Endothelial cell of umbilical vein (primary cell): ENCODE results near the gene PPP1R13B. TPM values are rescaled to one million over a fixed set of nuclear protein-coding genes. Genes with fewer than 3 reads are reported as not detected.
A peak's percentile ranks its signal among the peaks of the same experiment; 100 is the strongest.

ENCODE experiments used
- BruUV-seq: library from RNA; stranded (reverse); fragments of 400-500 nt; replicated peaks from 2 replicates; lab custom pipeline; 2021; lab: Mats Ljungman, UMichigan
- CTCF ChIA-PET: fragments of 300-600, 350-600 bp; sonication (Branson Sonifier 250); formaldehyde crosslinking; loops from one replicate; lab custom pipeline; 2021; ENCODE audit warnings: antibody characterized with exemption, inconsistent platforms; lab: Charles Lee
- POLR2A ChIA-PET: fragments of 300-600, 350-600 bp; sonication (Branson Sonifier 250); formaldehyde crosslinking; loops from one replicate; lab custom pipeline; 2021; ENCODE audit warnings: antibody characterized with exemption, inconsistent platforms; lab: Charles Lee
- DNase-seq: peaks from one replicate; pipeline ENCODE4 v3.0.0-alpha.2; 2011; ENCODE audit warnings: low read depth, low spot score
- FAIRE-seq: peaks from 2 replicates; lab custom pipeline; 2011; peaks lifted over from hg19 to GRCh38; lab: Jason Lieb, UNC
- H2AFZ ChIP-seq: 2 replicates; pipeline ENCODE4 v1.6.0; 2012; ENCODE audit warnings: low read depth, low read length, control low read depth, inconsistent platforms
- H3K27ac ChIP-seq: 2 replicates; pipeline ENCODE4 v1.5.1; 2011; ENCODE audit warnings: low read depth, mild to moderate bottlenecking, control low read depth, low read length, moderate library complexity; ENCODE audit not compliant: insufficient read depth
- H3K27me3 ChIP-seq, 2 experiments: 2 replicates each; pipeline versions ENCODE4 v1.6.0 to v1.6.1; 2011; ENCODE audit warnings: low read length in 2 of 2, mixed read lengths in 1 of 2; ENCODE audit not compliant: control insufficient read depth in 2 of 2, insufficient read depth in 2 of 2
- H3K36me3 ChIP-seq, 2 experiments: 2 replicates in 1 of 2; 3 replicates in 1 of 2; pipeline ENCODE4 v1.5.1; 2011; ENCODE audit warnings: low read length in 2 of 2, mild to moderate bottlenecking in 1 of 2, moderate library complexity in 1 of 2; ENCODE audit not compliant: control insufficient read depth in 2 of 2, insufficient read depth in 2 of 2; ENCODE audit errors: extremely low read depth in 1 of 2
- H3K4me1 ChIP-seq: 3 replicates; pipeline ENCODE4 v1.5.1; 2011; ENCODE audit warnings: mild to moderate bottlenecking, low read length; ENCODE audit not compliant: control insufficient read depth, insufficient read depth; ENCODE audit errors: extremely low read depth
- H3K4me2 ChIP-seq: 2 replicates; pipeline ENCODE4 v1.6.1; 2011; ENCODE audit warnings: low read length, control low read depth, mixed read lengths; ENCODE audit not compliant: insufficient read depth
- H3K4me3 ChIP-seq, 3 experiments: fragments of 200-600 bp in 1 of 3; sonication (generic), shearing (Covaris generic) in 1 of 3; replicated peaks in 1 of 3; 2 replicates each; pipeline ENCODE4 v1.5.1; 2011 to 2016; ENCODE audit warnings: control low read depth in 3 of 3, low read length in 3 of 3, mild to moderate bottlenecking in 2 of 3, inconsistent platforms in 1 of 3, low read depth in 1 of 3, moderate library complexity in 1 of 3; ENCODE audit not compliant: insufficient read depth in 1 of 3
- H3K79me2 ChIP-seq: 2 replicates; pipeline ENCODE4 v1.6.0; 2012; ENCODE audit warnings: low read length, inconsistent platforms; ENCODE audit not compliant: control insufficient read depth, insufficient read depth
- H3K9ac ChIP-seq: replicated peaks from 2 replicates; pipeline ENCODE3; 2011; ENCODE audit warnings: low read length, control low read depth; ENCODE audit not compliant: insufficient read depth; ENCODE audit errors: extremely low read depth
- H3K9me1 ChIP-seq: replicated peaks from 3 replicates; pipeline ENCODE4 v1.6.0; 2011; ENCODE audit warnings: mild to moderate bottlenecking, low read length; ENCODE audit not compliant: control insufficient read depth, insufficient read depth; ENCODE audit errors: extremely low read depth
- H3K9me3 ChIP-seq: replicated peaks from 2 replicates; pipeline ENCODE4 v1.5.1; 2012; ENCODE audit warnings: low read length, inconsistent platforms; ENCODE audit not compliant: control insufficient read depth, insufficient read depth
- H4K20me1 ChIP-seq: replicated peaks from 2 replicates; pipeline ENCODE3; 2011; ENCODE audit warnings: mild to moderate bottlenecking, low read length; ENCODE audit not compliant: control insufficient read depth, insufficient read depth; ENCODE audit errors: extremely low read depth
- EZH2 ChIP-seq: IDR thresholded peaks from 2 replicates; pipeline ENCODE4 v1.6.1; 2012; ENCODE audit warnings: borderline replicate concordance, low read depth, mild to moderate bottlenecking, moderate library complexity, low read length, inconsistent platforms; ENCODE audit not compliant: severe bottlenecking
- FOS ChIP-seq: IDR thresholded peaks from 2 replicates; pipeline ENCODE4 v1.6.1; 2011; ENCODE audit warnings: mild to moderate bottlenecking, low read length, moderate library complexity, borderline replicate concordance; ENCODE audit not compliant: insufficient read depth
- GATA2 ChIP-seq: IDR thresholded peaks from 2 replicates; pipeline ENCODE4 v1.7.0; 2011; ENCODE audit warnings: low read depth, mild to moderate bottlenecking, moderate library complexity, mixed read lengths, low read length; ENCODE audit not compliant: insufficient read length, insufficient read depth
- JUN ChIP-seq: IDR thresholded peaks from 2 replicates; pipeline ENCODE4 v1.6.1; 2011; ENCODE audit warnings: borderline replicate concordance, low read depth; ENCODE audit not compliant: insufficient read length, insufficient read depth
- MYC ChIP-seq: IDR thresholded peaks from one replicate; pipeline ENCODE4 v1.6.1; 2011; ENCODE audit warnings: mild to moderate bottlenecking, low read depth, low read length
- POLR2A ChIP-seq: IDR thresholded peaks from 2 replicates; pipeline ENCODE4 v1.6.1; 2012; ENCODE audit warnings: low read depth, mild to moderate bottlenecking, control low read depth, low read length
- POLR2AphosphoS5 ChIP-seq: IDR thresholded peaks from 2 replicates; pipeline ENCODE4 v1.6.1; 2012; ENCODE audit warnings: low read depth, mild to moderate bottlenecking, control low read depth, low read length, moderate library complexity; ENCODE audit not compliant: insufficient read depth
- dilution Hi-C: fragments of 300-500 bp; cut with MboI; formaldehyde crosslinking; loops from one replicate; pipeline ENCODE4 v1.15.0; 2019; ENCODE audit warnings: low sequenced_read_pairs; ENCODE audit not compliant: extremely low pct_ligation_motif_present
- intact Hi-C: fragments of 100-400 bp; cut with micrococcal nuclease; formaldehyde crosslinking; loops from one replicate; pipeline ENCODE4 v1.10.0; 2022
- polyA plus RNA-seq, 4 experiments: library from polyadenylated mRNA; depleted of rRNA in 3 of 4; stranded (reverse) in 3 of 4; unstranded in 1 of 4; fragments of >200 nt; gene quantifications; 2 replicates each; pipeline versions ENCODE4 v1.2.1 to v1.2.3, GENCODE V29; 2011 to 2012; ENCODE audit warnings: missing spikeins in 1 of 4
- total RNA-seq: library from RNA; stranded (reverse); gene quantifications from 2 replicates; pipeline ENCODE4 v1.2.3, GENCODE V29; 2021
- TF ChIP-seq, protein P1 (sequence below), 2 donors: IDR thresholded peaks; 1 replicate in 1 of 2; 2 replicates in 1 of 2; pipeline ENCODE4 v1.5.1; 2011; ENCODE audit warnings: low read length in 2 of 2, mild to moderate bottlenecking in 2 of 2, moderate library complexity in 2 of 2, control low read depth in 1 of 2, inconsistent platforms in 1 of 2, low read depth in 1 of 2; ENCODE audit not compliant: insufficient read depth in 1 of 2; ENCODE audit errors: extremely low read depth in 1 of 2
- TF ChIP-seq, protein P2 (sequence below): IDR thresholded peaks from 2 replicates; pipeline ENCODE4 v1.6.1; 2011; ENCODE audit not compliant: insufficient read depth, insufficient read length

PPP1R13B gene
- total and polyA plus RNA-seq, 2 donors (not counting 3 experiments of a cell fraction or from before 2014, with no cell fraction given), result 10.0 to 30.0 TPM

DNA sequence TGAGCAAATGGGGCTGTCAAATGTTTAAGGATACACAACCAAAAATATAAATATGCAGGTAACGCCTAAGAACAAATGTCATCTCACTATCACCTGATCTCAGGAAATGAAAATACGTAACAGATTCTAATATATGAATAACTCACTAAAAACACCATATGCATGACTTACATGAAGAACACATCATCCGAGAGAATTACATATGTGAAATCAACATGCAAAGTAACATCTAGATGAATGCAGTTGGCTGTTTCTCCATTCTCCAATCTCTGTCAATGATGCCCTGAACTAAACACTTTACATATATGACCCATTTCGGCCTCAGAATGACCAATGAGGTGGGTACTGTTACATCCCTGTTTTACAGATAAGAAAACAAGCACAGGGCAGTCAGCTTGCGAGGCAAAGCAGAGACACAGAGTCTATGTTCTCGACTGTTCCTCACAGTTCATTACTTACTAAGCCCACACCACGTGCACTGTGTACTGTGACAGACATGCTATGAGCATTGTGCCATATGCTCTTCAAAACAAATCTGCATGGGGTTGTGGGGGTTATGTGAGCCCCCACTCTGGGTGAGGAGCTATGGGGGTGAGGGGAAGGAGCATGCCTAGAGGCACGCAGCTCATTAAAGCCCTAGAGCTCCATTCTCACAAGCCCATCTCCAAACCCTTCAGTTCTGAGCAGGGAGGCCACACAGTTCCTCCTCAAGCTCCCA, 89.2 kb downstream of the PPP1R13B start:
- FAIRE-seq, result no peak
- Histone ChIP-seq H3K4me3 (no peak overlapping the region), H4K20me1 (no peaks in the 10 kb centered on the region), H3K9me3 (no peaks in the 10 kb centered on the region), H2AFZ (no peak overlapping the region), H3K36me3 (no peaks in the 10 kb centered on the region), H3K4me2 (no peak overlapping the region), H3K27ac (no peak overlapping the region), H3K27me3 (no peaks in the 10 kb centered on the region), H3K79me2 (no peaks in the 10 kb centered on the region), H3K4me1 (peaks cover 21% of the 10 kb centered on the region), H3K9me1 (no peaks in the 10 kb centered on the region), H3K9ac (no peak overlapping the region)
- intact Hi-C loops (no loop called here), dilution Hi-C loops (no loop called here)
- POLR2A ChIA-PET, result no interaction called here
- no peak for TF ChIP-seq MYC
- BruUV-seq, result no TSS peak
- no peak for DNase-seq
- CTCF ChIA-PET, result interaction anchor here (0.8 to 1.9 kb wide), 3 partner anchors 8 to 152 kb away, joined by 3 to 4 read pairs (median 3); no protein-coding TSS in a partner anchor

DNA sequence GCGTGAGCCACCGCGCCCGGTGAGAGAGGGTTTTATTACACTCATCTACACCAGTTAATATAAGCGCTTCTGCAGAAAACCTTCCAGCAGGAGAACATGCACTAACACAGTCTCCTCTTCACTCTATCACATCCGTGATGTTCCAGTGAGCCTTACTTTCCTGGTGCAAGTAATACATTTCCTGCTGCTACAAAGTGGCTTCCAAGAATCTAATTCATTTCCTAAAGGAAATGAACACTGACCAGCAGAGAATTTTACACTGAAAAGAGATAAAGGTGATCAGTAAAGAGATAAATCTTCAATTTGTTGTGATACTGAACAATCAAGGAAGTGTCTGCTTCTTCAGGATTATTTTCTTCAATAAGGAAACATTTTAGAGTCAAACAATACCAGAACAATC, 92.3 kb downstream of the PPP1R13B start:
- Histone ChIP-seq H3K9me3 (no peaks in the 10 kb centered on the region), H3K27ac (no peak overlapping the region), H3K4me1 (peaks cover 28% of the 10 kb centered on the region), H4K20me1 (no peaks in the 10 kb centered on the region), H3K79me2 (no peaks in the 10 kb centered on the region), H3K4me3 (no peak overlapping the region), H3K9me1 (no peaks in the 10 kb centered on the region), H3K27me3 (no peaks in the 10 kb centered on the region), H3K4me2 (peak overlapping the region; percentile 3), H2AFZ (no peak overlapping the region), H3K9ac (no peak overlapping the region), H3K36me3 (no peaks in the 10 kb centered on the region)
- ChIA-PET CTCF (interaction anchor here (1.1 kb wide), 1 partner anchor 50 kb away, joined by 3 read pairs; no protein-coding TSS in a partner anchor), POLR2A (no interaction called here)
- no TSS peak for BruUV-seq
- TF ChIP-seq EZH2 (no peak), FOS (peak; percentile 41), POLR2A (no peak), GATA2 (peak; percentile 88), JUN (no peak), POLR2AphosphoS5 (peak; percentile 28), MYC (no peak)
- TF ChIP-seq, protein P1, sequence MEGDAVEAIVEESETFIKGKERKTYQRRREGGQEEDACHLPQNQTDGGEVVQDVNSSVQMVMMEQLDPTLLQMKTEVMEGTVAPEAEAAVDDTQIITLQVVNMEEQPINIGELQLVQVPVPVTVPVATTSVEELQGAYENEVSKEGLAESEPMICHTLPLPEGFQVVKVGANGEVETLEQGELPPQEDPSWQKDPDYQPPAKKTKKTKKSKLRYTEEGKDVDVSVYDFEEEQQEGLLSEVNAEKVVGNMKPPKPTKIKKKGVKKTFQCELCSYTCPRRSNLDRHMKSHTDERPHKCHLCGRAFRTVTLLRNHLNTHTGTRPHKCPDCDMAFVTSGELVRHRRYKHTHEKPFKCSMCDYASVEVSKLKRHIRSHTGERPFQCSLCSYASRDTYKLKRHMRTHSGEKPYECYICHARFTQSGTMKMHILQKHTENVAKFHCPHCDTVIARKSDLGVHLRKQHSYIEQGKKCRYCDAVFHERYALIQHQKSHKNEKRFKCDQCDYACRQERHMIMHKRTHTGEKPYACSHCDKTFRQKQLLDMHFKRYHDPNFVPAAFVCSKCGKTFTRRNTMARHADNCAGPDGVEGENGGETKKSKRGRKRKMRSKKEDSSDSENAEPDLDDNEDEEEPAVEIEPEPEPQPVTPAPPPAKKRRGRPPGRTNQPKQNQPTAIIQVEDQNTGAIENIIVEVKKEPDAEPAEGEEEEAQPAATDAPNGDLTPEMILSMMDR (IDR thresholded peaks at IDR 0.05; ENCODE audit: extremely low read depth in 1 of 2, insufficient read depth in 1 of 2, low read depth in 1 of 2, low read length in 2 of 2), result no peak
- TF ChIP-seq, protein P2, sequence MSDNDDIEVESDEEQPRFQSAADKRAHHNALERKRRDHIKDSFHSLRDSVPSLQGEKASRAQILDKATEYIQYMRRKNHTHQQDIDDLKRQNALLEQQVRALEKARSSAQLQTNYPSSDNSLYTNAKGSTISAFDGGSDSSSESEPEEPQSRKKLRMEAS, result no peak
- intact Hi-C loops (no loop called here), dilution Hi-C loops (no loop called here)
- peak; percentile 47 for FAIRE-seq
- peak; percentile 37 for DNase-seq
